ENCODE measurements around the gene OSGIN1. TPM values are rescaled to one million over a fixed set of nuclear protein-coding genes. Genes with fewer than 3 reads are reported as not detected.

The OSGIN1 gene
- total RNA-seq, 1 experiment from 2014 or later: 13.9 TPM

- DNase-seq: no peak
- H3K36me3 Mint-ChIP-seq (ENCODE audit: insufficient read depth, unreplicated experiment): peaks cover 35% of the 10 kb centered on the region
- no peak overlapping the region for H3K27ac Mint-ChIP-seq (ENCODE audit: unreplicated experiment)
- CTCF ChIA-PET: no interaction called here
- no peak for TF ChIP-seq CTCF (IDR thresholded peaks at IDR 0.05; ENCODE audit: unreplicated experiment)
- H3K4me3 Mint-ChIP-seq (ENCODE audit: low read depth, unreplicated experiment): no peak overlapping the region
- BruUV-seq (replicated peaks): no TSS peak
- H3K9me3 Mint-ChIP-seq (ENCODE audit: low read depth, unreplicated experiment): no peaks in the 10 kb centered on the region
- intact Hi-C loops (cut with micrococcal nuclease; ENCODE audit: unreplicated experiment): loop anchor here (10.0 kb wide), 2 partner anchors 127 to 223 kb away; no protein-coding TSS in a partner anchor
- H3K27me3 Mint-ChIP-seq (ENCODE audit: unreplicated experiment): no peaks in the 10 kb centered on the region
- H3K4me1 Mint-ChIP-seq (ENCODE audit: low read depth, unreplicated experiment): peaks cover 9% of the 10 kb centered on the region
These were observed 1.5 kb upstream of the OSGIN1 start for GRCh38 chr16:83951544-83951943.

- Mint-ChIP-seq H3K36me3 (ENCODE audit: insufficient read depth, unreplicated experiment) (peaks cover 42% of the 10 kb centered on the region), H3K9me3 (ENCODE audit: low read depth, unreplicated experiment) (no peaks in the 10 kb centered on the region), H3K27ac (ENCODE audit: unreplicated experiment) (peak overlapping the region; percentile 87), H3K4me1 (ENCODE audit: low read depth, unreplicated experiment) (peaks cover 9% of the 10 kb centered on the region), H3K4me3 (ENCODE audit: low read depth, unreplicated experiment) (peak overlapping the region; percentile 84), H3K27me3 (ENCODE audit: unreplicated experiment) (no peaks in the 10 kb centered on the region)
- no TSS peak for BruUV-seq (replicated peaks)
- DNase-seq: no peak
- CTCF ChIA-PET: no interaction called here
- intact Hi-C loops (cut with micrococcal nuclease; ENCODE audit: unreplicated experiment): loop anchor here (10.0 kb wide), 2 partner anchors 128 to 222 kb away; no protein-coding TSS in a partner anchor
- TF ChIP-seq CTCF (IDR thresholded peaks at IDR 0.05; ENCODE audit: unreplicated experiment): no peak
These were observed 477 bp upstream of the OSGIN1 start for GRCh38 chr16:83952587-83952939.

GRCh38 chr16:83953796-83954576, 946 bp downstream of the OSGIN1 start:
- intact Hi-C loops (cut with micrococcal nuclease; ENCODE audit: unreplicated experiment): loop anchor here (10.0 kb wide), 2 partner anchors 129 to 221 kb away; no protein-coding TSS in a partner anchor
- peaks cover 53% of the 10 kb centered on the region for H3K36me3 Mint-ChIP-seq (ENCODE audit: insufficient read depth, unreplicated experiment)
- CTCF ChIA-PET: interaction anchor here (0.6 to 1.3 kb wide), 10 partner anchors 18 to 233 kb away, joined by 3 to 9 read pairs (median 4); partner anchors contain the start of gene TAF1C

GRCh38 chr16:83954577-83955016, 1.6 kb downstream of the OSGIN1 start:
- Mint-ChIP-seq H3K36me3 (ENCODE audit: insufficient read depth, unreplicated experiment) (peaks cover 53% of the 10 kb centered on the region), H3K27me3 (ENCODE audit: unreplicated experiment) (no peaks in the 10 kb centered on the region), H3K4me3 (ENCODE audit: low read depth, unreplicated experiment) (peak overlapping the region; percentile 84), H3K27ac (ENCODE audit: unreplicated experiment) (peak overlapping the region; percentile 78), H3K9me3 (ENCODE audit: low read depth, unreplicated experiment) (no peaks in the 10 kb centered on the region), H3K4me1 (ENCODE audit: low read depth, unreplicated experiment) (peaks cover 9% of the 10 kb centered on the region)
- intact Hi-C loops (cut with micrococcal nuclease; ENCODE audit: unreplicated experiment): loop anchor here (10.0 kb wide), 2 partner anchors 130 to 220 kb away; no protein-coding TSS in a partner anchor
- TF ChIP-seq CTCF (IDR thresholded peaks at IDR 0.05; ENCODE audit: unreplicated experiment): no peak
- no TSS peak for BruUV-seq (replicated peaks)
- CTCF ChIA-PET: interaction anchor here (0.7 to 1.2 kb wide), 3 partner anchors 28 to 221 kb away, joined by 3 read pairs; no protein-coding TSS in a partner anchor
- peak; percentile 58 for DNase-seq

More at GRCh38 chr16:83953796-83954576, 946 bp downstream of the OSGIN1 start:
- TSS peak; percentile 73 for BruUV-seq (replicated peaks)
- Mint-ChIP-seq H3K4me1 (ENCODE audit: low read depth, unreplicated experiment) (peaks cover 9% of the 10 kb centered on the region), H3K4me3 (ENCODE audit: low read depth, unreplicated experiment) (peak overlapping the region; percentile 84), H3K27me3 (ENCODE audit: unreplicated experiment) (no peaks in the 10 kb centered on the region), H3K27ac (ENCODE audit: unreplicated experiment) (peak overlapping the region; percentile 87), H3K9me3 (ENCODE audit: low read depth, unreplicated experiment) (no peaks in the 10 kb centered on the region)
- peak; percentile 74 for TF ChIP-seq CTCF (IDR thresholded peaks at IDR 0.05; ENCODE audit: unreplicated experiment)
- peak; percentile 48 for DNase-seq
